ENCODE data around the gene DMD.

Gene DMD

DNA sequence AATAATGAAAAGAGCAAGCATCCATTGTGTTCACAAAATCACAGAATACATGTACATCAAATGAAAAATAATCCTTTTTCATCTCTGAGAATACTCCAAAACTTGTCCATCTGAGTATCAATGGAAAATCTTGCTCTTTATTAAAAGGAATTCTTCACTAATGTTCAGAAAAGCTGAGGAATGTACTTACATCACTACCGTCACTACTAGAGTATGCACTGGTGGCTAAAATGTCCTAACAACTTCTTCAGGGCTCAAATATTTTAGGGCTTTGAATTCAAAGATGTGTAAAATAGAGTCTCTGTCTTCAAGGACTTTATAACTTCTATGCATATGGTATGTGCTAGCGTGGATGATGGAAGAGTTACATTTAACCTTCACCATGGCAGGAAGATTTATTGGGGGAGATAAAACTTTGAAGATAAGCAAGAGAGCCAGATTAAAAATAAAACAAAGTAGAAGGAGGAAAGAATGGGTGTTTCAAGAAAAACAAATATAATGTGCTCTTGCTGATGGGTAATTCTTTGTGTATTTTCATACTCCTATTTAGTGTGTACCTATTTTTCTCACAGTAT lies 55.1 kb downstream of the DMD start:
- ATAC-seq (ENCODE audit: insufficient read depth, low read depth): no peak
- no peak overlapping the region for H3K4me3 ChIP-seq (ENCODE audit: low read depth in 1 of 2, low read length in 2 of 2)
- no peak overlapping the region for H3K27ac ChIP-seq (ENCODE audit: low read length)
- H3K4me2 ChIP-seq (ENCODE audit: insufficient read depth, low read length): no peak overlapping the region
- no peak overlapping the region for H2AFZ ChIP-seq (ENCODE audit: low read depth, low read length)
- H3K27me3 ChIP-seq (ENCODE audit: insufficient read depth, low read length, poor library complexity): no peaks in the 10 kb centered on the region
- TF ChIP-seq EZH2 (IDR thresholded peaks at IDR 0.05; ENCODE audit: borderline replicate concordance, low read depth, low read length, severe bottlenecking) (no peak), CTCF (IDR thresholded peaks at IDR 0.05; ENCODE audit: borderline replicate concordance, extremely low read depth, low read length, poor library complexity, severe bottlenecking) (no peak)
- H3K9me3 ChIP-seq (ENCODE audit: insufficient read depth, low read length, severe bottlenecking): no peaks in the 10 kb centered on the region
- no peaks in the 10 kb centered on the region for H4K20me1 ChIP-seq (ENCODE audit: insufficient read depth, low read length)
- no peak overlapping the region for H3K9ac ChIP-seq (ENCODE audit: low read depth, low read length)
- H3K79me2 ChIP-seq (ENCODE audit: insufficient read depth, low read length): no peaks in the 10 kb centered on the region
- no peaks in the 10 kb centered on the region for H3K4me1 ChIP-seq (ENCODE audit: insufficient read depth, low read length)
- no peak for DNase-seq
- no peaks in the 10 kb centered on the region for H3K36me3 ChIP-seq (ENCODE audit: insufficient read depth, low read length)

DNA sequence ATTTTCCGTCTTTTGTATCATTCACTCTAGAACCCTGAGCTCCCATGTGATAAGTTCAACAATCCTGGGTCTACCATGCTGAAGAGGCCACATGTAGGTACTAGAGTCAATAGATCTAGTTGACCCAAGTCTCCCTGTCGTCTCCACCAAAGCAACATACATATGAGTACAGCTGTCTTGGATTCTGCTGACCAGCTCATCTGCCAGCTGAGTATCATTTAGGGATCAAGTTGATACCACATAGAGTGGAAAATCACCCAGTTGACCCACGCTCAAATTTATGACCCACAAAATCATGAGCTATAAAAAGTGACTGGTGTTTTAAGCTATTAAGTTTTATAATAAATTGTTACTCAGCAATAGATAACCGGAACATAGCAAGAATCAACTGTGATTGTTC lies 61.8 kb downstream of the DMD start:
- Histone ChIP-seq H3K79me2 (ENCODE audit: insufficient read depth, low read length) (no peaks in the 10 kb centered on the region), H2AFZ (ENCODE audit: low read depth, low read length) (no peak overlapping the region), H3K9me3 (ENCODE audit: insufficient read depth, low read length, severe bottlenecking) (no peaks in the 10 kb centered on the region), H3K27me3 (ENCODE audit: insufficient read depth, low read length, poor library complexity) (no peaks in the 10 kb centered on the region), H4K20me1 (ENCODE audit: insufficient read depth, low read length) (no peaks in the 10 kb centered on the region), H3K4me2 (ENCODE audit: insufficient read depth, low read length) (no peak overlapping the region), H3K4me1 (ENCODE audit: insufficient read depth, low read length) (no peaks in the 10 kb centered on the region), H3K36me3 (ENCODE audit: insufficient read depth, low read length) (no peaks in the 10 kb centered on the region), H3K4me3 (ENCODE audit: low read depth in 1 of 2, low read length in 2 of 2) (no peak overlapping the region), H3K9ac (ENCODE audit: low read depth, low read length) (no peak overlapping the region), H3K27ac (ENCODE audit: low read length) (no peak overlapping the region)
- ATAC-seq (ENCODE audit: insufficient read depth, low read depth) (no peak), DNase-seq (no peak)
- no peak for TF ChIP-seq CTCF (IDR thresholded peaks at IDR 0.05; ENCODE audit: borderline replicate concordance, extremely low read depth, low read length, poor library complexity, severe bottlenecking)
- TF ChIP-seq EZH2 (IDR thresholded peaks at IDR 0.05; ENCODE audit: borderline replicate concordance, low read depth, low read length, severe bottlenecking): no peak

DNA sequence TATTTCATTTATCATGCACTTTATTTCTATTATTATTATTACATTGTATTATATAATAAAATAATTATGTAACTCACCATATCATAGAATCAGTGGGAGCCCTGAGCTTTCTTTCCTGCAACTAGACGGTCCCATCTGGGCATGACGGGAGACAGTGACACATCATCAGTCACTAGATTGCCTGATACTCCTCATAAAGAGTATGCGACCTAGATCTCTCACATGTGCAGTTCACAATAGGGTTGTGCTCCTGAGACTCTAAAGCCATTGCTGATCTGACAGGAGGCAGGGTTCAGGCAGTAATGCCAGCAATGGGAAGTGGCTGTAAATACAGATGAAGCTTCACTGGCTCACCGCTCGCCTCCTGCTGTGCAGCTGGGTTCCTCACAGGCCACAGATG lies 62.3 kb downstream of the DMD start:
- no peaks in the 10 kb centered on the region for H3K4me1 ChIP-seq (ENCODE audit: insufficient read depth, low read length)

More for the DNA sequence above, 62.3 kb downstream of the DMD start:
- ATAC-seq (ENCODE audit: insufficient read depth, low read depth) (no peak), DNase-seq (no peak)
- H3K27ac ChIP-seq (ENCODE audit: low read length): no peak overlapping the region
- H3K79me2 ChIP-seq (ENCODE audit: insufficient read depth, low read length): no peaks in the 10 kb centered on the region
- no peak overlapping the region for H3K9ac ChIP-seq (ENCODE audit: low read depth, low read length)
- H4K20me1 ChIP-seq (ENCODE audit: insufficient read depth, low read length): no peaks in the 10 kb centered on the region
- H3K27me3 ChIP-seq (ENCODE audit: insufficient read depth, low read length, poor library complexity): no peaks in the 10 kb centered on the region
- H2AFZ ChIP-seq (ENCODE audit: low read depth, low read length): no peak overlapping the region
- no peak overlapping the region for H3K4me2 ChIP-seq (ENCODE audit: insufficient read depth, low read length)
- H3K4me3 ChIP-seq (ENCODE audit: low read depth in 1 of 2, low read length in 2 of 2): no peak overlapping the region
- no peak for TF ChIP-seq CTCF (IDR thresholded peaks at IDR 0.05; ENCODE audit: borderline replicate concordance, extremely low read depth, low read length, poor library complexity, severe bottlenecking)
- TF ChIP-seq EZH2 (IDR thresholded peaks at IDR 0.05; ENCODE audit: borderline replicate concordance, low read depth, low read length, severe bottlenecking): no peak
- no peaks in the 10 kb centered on the region for H3K9me3 ChIP-seq (ENCODE audit: insufficient read depth, low read length, severe bottlenecking)
- H3K36me3 ChIP-seq (ENCODE audit: insufficient read depth, low read length): no peaks in the 10 kb centered on the region

Measured in DND-41 (cell line).